GM19372 (cell line): ENCODE data around the gene CFC1B.
"Not testable (repeated sequence)": the region's sequence is repeated elsewhere in the genome, so short reads cannot be mapped to it uniquely, and the experiment has no call there.

Source experiments
- ATAC-seq: cut with Tn5 transposase; IDR thresholded peaks from one replicate; pipeline ENCODE4 v1.9.1; 2021; ENCODE audit warnings: mild to moderate bottlenecking, low read depth, moderate library complexity; ENCODE audit not compliant: unreplicated experiment

The CFC1B gene

GRCh38 chr2:130556441-130556840 lies 35.4 kb downstream of the CFC1B start:
- ATAC-seq, result not testable (repeated sequence)

- not testable (repeated sequence) for ATAC-seq
These were observed 45.1 kb downstream of the CFC1B start for GRCh38 chr2:130566165-130566564.

GRCh38 chr2:130571929-130572328 lies 50.9 kb downstream of the CFC1B start:
- not testable (repeated sequence) for ATAC-seq

- not testable (repeated sequence) for ATAC-seq
These were observed 53.2 kb downstream of the CFC1B start for GRCh38 chr2:130574230-130574629.

- not testable (repeated sequence) for ATAC-seq
These were observed 55.3 kb downstream of the CFC1B start for GRCh38 chr2:130576209-130576784.

- not testable (repeated sequence) for ATAC-seq
These were observed 56.5 kb downstream of the CFC1B start for GRCh38 chr2:130577559-130577958.
